ENCODE measurements around the gene CEBPA.
A peak's percentile ranks its signal among the peaks of the same experiment; 100 is the strongest.

Gene CEBPA

GRCh38 chr19:33302175-33302973, at the start of gene CEBPA:
Gene CEBPA, minus strand, starts transcription at chr19:33302534. Its CDS starts 120 bp downstream, at chr19:33302414.
- peak; percentile 86 for DNase-seq

- peak; percentile 20 for DNase-seq
Observed at GRCh38 chr19:33350538-33351309, 48.4 kb upstream of the CEBPA start.

GRCh38 chr19:33349319-33350289, 47.3 kb upstream of the CEBPA start:
- DNase-seq = no peak

- DNase-seq = no peak
Observed at GRCh38 chr19:33348301-33349010, 46.1 kb upstream of the CEBPA start.

GRCh38 chr19:33347300-33347699, 45.0 kb upstream of the CEBPA start:
- DNase-seq = no peak

GRCh38 chr19:33346665-33347064, 44.3 kb upstream of the CEBPA start:
- no peak for DNase-seq

GRCh38 chr19:33345163-33345562, 42.8 kb upstream of the CEBPA start:
- DNase-seq = no peak

- no peak for DNase-seq
Observed at GRCh38 chr19:33344573-33344925, 42.2 kb upstream of the CEBPA start.

GRCh38 chr19:33343859-33344572, 41.7 kb upstream of the CEBPA start:
- DNase-seq = no peak

- no peak for DNase-seq
Observed at GRCh38 chr19:33343301-33343700, 41.0 kb upstream of the CEBPA start.

- no peak for DNase-seq
Observed at GRCh38 chr19:33340991-33341390, 38.7 kb upstream of the CEBPA start.

GRCh38 chr19:33339016-33339984, 37.0 kb upstream of the CEBPA start:
- no peak for DNase-seq

GRCh38 chr19:33335446-33335845, 33.1 kb upstream of the CEBPA start:
- DNase-seq = no peak

- DNase-seq = no peak
Observed at GRCh38 chr19:33334271-33334670, 31.9 kb upstream of the CEBPA start.

GRCh38 chr19:33333642-33334041, 31.3 kb upstream of the CEBPA start:
- no peak for DNase-seq

GRCh38 chr19:33333151-33333550, 30.8 kb upstream of the CEBPA start:
- DNase-seq = no peak

- DNase-seq = no peak
Observed at GRCh38 chr19:33332248-33332647, 29.9 kb upstream of the CEBPA start.

- no peak for DNase-seq
Observed at GRCh38 chr19:33329736-33330135, 27.4 kb upstream of the CEBPA start.

GRCh38 chr19:33329060-33329459, 26.7 kb upstream of the CEBPA start:
- no peak for DNase-seq

- no peak for DNase-seq
Observed at GRCh38 chr19:33325920-33326319, 23.6 kb upstream of the CEBPA start.

Measured in fibroblast of skin of right quadriceps (primary cell).